HepG2 (cell line): ENCODE results near the gene ADAD2.

Experiments
- ESRRA ChIP-seq: sonication (generic); formaldehyde crosslinking; IDR thresholded peaks from 2 replicates; pipeline ENCODE4 v1.5.1; 2020; ENCODE audit warnings: mild to moderate bottlenecking, low read depth, missing genetic modification reagents
- GABPA ChIP-seq, 2 experiments: IDR thresholded peaks; 2 replicates each; pipeline ENCODE4 v1.6.1; 2011 to 2016; ENCODE audit warnings: low read depth in 2 of 2, low read length in 1 of 2, missing biosample characterization in 1 of 2, missing genetic modification characterization in 1 of 2
- NPAS2 ChIP-seq: sonication (generic); formaldehyde crosslinking; IDR thresholded peaks from 2 replicates; pipeline ENCODE4 v1.8.0; 2022; ENCODE audit warnings: mild to moderate bottlenecking, missing genetic modification reagents, borderline replicate concordance
- REST ChIP-seq, 2 experiments: IDR thresholded peaks; 2 replicates each; pipeline ENCODE4 v1.6.1; 2011 to 2012; ENCODE audit warnings: low read length in 2 of 2, borderline replicate concordance in 1 of 2, low read depth in 1 of 2, mild to moderate bottlenecking in 1 of 2, moderate library complexity in 1 of 2
- SNRNP70 ChIP-seq: fragments of 200-400 bp; formaldehyde crosslinking; IDR thresholded peaks from 2 replicates; pipeline ENCODE4 v1.6.1; 2017; ENCODE audit warnings: mild to moderate bottlenecking, low read depth, low read length, moderate library complexity
- ZSCAN29 ChIP-seq: sonication (generic); formaldehyde crosslinking; conservative IDR thresholded peaks from 2 replicates; pipeline ENCODE4 v1.4.0; 2020; ENCODE audit warnings: mild to moderate bottlenecking, missing genetic modification reagents

- TF ChIP-seq REST (IDR thresholded peaks at IDR 0.05; ENCODE audit: borderline replicate concordance in 1 of 2, low read depth in 1 of 2, low read length in 2 of 2) (no peak), GABPA (IDR thresholded peaks at IDR 0.05; ENCODE audit: low read depth, low read length) (no peak), GABPA (CRISPR knock-in tag; IDR thresholded peaks at IDR 0.05; ENCODE audit: low read depth) (no peak), ZSCAN29 (CRISPR knock-in tag) (no peak), ESRRA (CRISPR knock-in tag) (no peak), SNRNP70 (no peak), NPAS2 (CRISPR knock-in tag) (no peak)
Measured at GRCh38 chr16:84197466-84198128, 6.6 kb downstream of the ADAD2 start.
